GM23338 (cell line): ENCODE results near the gene NSA2.

ENCODE experiments used
- CREB1 ChIP-seq: fragments of 250-450 bp; sonication (Bioruptor Pico); IDR thresholded peaks from 2 replicates; pipeline ENCODE4 v1.5.0; 2020; ENCODE audit warnings: low read depth, mild to moderate bottlenecking, moderate library complexity
- EZH2 ChIP-seq: fragments of 200-600 bp; sonication (generic); IDR thresholded peaks from one replicate; pipeline ENCODE4 v1.8.0; 2017; ENCODE audit warnings: antibody characterized with exemption, mild to moderate bottlenecking, low read depth; ENCODE audit not compliant: unreplicated experiment
- JUNB ChIP-seq: IDR thresholded peaks from one replicate; pipeline ENCODE4 v1.6.1; 2016; ENCODE audit warnings: antibody characterized with exemption; ENCODE audit not compliant: unreplicated experiment
- POLR2AphosphoS5 ChIP-seq: IDR thresholded peaks from 2 replicates; pipeline ENCODE4 v1.6.1; 2016; ENCODE audit warnings: antibody characterized with exemption, low read depth
- TF ChIP-seq, protein P1 (sequence below), 2 experiments: fragments of 200-600 bp in 1 of 2; sonication (generic) in 1 of 2; conservative IDR thresholded peaks; 2 replicates each; pipeline versions ENCODE4 v1.5.1 to v1.6.1; 2016 to 2017; ENCODE audit warnings: antibody characterized with exemption in 2 of 2, low read depth in 2 of 2, mild to moderate bottlenecking in 2 of 2, moderate library complexity in 1 of 2
- TF ChIP-seq, protein P2 (sequence below): IDR thresholded peaks from one replicate; pipeline ENCODE4 v1.6.1; 2018; ENCODE audit warnings: antibody characterized with exemption; ENCODE audit not compliant: unreplicated experiment

DNA sequence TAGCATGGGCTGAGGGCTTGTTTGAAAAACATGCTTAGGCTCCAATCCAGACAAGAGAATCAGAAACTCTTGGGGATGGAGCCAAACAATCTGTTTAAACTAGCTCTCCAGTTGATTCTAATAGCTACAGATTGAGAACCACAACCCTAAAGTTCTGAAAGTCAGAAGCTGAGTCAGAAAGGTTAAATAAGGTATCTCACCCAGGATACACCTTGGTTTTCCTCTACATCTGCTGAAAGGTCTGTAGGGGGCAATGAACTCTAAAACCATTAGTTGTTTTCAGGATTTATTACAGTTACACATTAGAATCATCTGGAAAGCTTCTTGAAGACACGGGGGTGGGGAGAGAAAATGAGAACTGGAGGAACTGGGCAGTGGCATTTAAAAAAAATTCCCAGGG is 5.8 kb upstream of the NSA2 start:
- TF ChIP-seq, protein P1, sequence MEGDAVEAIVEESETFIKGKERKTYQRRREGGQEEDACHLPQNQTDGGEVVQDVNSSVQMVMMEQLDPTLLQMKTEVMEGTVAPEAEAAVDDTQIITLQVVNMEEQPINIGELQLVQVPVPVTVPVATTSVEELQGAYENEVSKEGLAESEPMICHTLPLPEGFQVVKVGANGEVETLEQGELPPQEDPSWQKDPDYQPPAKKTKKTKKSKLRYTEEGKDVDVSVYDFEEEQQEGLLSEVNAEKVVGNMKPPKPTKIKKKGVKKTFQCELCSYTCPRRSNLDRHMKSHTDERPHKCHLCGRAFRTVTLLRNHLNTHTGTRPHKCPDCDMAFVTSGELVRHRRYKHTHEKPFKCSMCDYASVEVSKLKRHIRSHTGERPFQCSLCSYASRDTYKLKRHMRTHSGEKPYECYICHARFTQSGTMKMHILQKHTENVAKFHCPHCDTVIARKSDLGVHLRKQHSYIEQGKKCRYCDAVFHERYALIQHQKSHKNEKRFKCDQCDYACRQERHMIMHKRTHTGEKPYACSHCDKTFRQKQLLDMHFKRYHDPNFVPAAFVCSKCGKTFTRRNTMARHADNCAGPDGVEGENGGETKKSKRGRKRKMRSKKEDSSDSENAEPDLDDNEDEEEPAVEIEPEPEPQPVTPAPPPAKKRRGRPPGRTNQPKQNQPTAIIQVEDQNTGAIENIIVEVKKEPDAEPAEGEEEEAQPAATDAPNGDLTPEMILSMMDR (conservative IDR thresholded peaks at IDR 0.05; ENCODE audit: low read depth in 2 of 2), result no peak
- TF ChIP-seq CREB1 (CRISPR knock-in tag) (no peak), POLR2AphosphoS5 (no peak), EZH2 (no peak), JUNB (no peak)
- TF ChIP-seq, protein P2, sequence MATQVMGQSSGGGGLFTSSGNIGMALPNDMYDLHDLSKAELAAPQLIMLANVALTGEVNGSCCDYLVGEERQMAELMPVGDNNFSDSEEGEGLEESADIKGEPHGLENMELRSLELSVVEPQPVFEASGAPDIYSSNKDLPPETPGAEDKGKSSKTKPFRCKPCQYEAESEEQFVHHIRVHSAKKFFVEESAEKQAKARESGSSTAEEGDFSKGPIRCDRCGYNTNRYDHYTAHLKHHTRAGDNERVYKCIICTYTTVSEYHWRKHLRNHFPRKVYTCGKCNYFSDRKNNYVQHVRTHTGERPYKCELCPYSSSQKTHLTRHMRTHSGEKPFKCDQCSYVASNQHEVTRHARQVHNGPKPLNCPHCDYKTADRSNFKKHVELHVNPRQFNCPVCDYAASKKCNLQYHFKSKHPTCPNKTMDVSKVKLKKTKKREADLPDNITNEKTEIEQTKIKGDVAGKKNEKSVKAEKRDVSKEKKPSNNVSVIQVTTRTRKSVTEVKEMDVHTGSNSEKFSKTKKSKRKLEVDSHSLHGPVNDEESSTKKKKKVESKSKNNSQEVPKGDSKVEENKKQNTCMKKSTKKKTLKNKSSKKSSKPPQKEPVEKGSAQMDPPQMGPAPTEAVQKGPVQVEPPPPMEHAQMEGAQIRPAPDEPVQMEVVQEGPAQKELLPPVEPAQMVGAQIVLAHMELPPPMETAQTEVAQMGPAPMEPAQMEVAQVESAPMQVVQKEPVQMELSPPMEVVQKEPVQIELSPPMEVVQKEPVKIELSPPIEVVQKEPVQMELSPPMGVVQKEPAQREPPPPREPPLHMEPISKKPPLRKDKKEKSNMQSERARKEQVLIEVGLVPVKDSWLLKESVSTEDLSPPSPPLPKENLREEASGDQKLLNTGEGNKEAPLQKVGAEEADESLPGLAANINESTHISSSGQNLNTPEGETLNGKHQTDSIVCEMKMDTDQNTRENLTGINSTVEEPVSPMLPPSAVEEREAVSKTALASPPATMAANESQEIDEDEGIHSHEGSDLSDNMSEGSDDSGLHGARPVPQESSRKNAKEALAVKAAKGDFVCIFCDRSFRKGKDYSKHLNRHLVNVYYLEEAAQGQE, result no peak
